ENCODE results near the gene TUBAL3.

DNA sequence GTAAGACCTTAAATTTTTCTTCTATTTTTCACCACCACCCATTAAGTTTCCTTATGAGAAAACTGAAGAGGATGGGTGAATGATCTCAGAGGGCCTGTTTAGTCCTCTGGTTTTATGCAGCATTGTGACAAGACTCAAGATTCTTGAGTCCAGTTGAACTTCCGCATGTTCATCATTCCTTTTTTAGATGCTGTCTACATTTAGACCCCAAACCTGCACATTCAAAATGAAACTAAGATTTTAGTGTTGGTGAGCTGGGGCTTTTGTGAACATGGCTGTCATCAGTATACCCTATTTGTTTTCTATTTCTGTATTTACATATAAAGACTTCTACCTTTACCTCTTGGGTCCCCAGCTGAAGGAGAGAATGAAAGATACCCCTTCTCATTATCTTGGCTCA lies 38.8 kb upstream of the TUBAL3 start:
- TF ChIP-seq, protein P1, sequence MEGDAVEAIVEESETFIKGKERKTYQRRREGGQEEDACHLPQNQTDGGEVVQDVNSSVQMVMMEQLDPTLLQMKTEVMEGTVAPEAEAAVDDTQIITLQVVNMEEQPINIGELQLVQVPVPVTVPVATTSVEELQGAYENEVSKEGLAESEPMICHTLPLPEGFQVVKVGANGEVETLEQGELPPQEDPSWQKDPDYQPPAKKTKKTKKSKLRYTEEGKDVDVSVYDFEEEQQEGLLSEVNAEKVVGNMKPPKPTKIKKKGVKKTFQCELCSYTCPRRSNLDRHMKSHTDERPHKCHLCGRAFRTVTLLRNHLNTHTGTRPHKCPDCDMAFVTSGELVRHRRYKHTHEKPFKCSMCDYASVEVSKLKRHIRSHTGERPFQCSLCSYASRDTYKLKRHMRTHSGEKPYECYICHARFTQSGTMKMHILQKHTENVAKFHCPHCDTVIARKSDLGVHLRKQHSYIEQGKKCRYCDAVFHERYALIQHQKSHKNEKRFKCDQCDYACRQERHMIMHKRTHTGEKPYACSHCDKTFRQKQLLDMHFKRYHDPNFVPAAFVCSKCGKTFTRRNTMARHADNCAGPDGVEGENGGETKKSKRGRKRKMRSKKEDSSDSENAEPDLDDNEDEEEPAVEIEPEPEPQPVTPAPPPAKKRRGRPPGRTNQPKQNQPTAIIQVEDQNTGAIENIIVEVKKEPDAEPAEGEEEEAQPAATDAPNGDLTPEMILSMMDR (IDR thresholded peaks at IDR 0.05), result no peak
- TF ChIP-seq POLR2A (IDR thresholded peaks at IDR 0.05), result no peak

All from ovary (tissue), 3 donors.